NB4 (cell line): ENCODE results near the gene ZNF79.

ENCODE experiments used
- CTCF ChIP-seq: IDR thresholded peaks from one replicate; pipeline ENCODE4 v1.5.1; 2012; ENCODE audit warnings: low read depth, low read length
- MYC ChIP-seq: IDR thresholded peaks from 2 replicates; pipeline ENCODE4 v1.6.1; 2011; ENCODE audit warnings: low read depth, low read length
- POLR2A ChIP-seq: IDR thresholded peaks from 2 replicates; pipeline ENCODE4 v1.6.1; 2011; ENCODE audit warnings: mild to moderate bottlenecking; ENCODE audit not compliant: insufficient read length; ENCODE audit errors: extremely low read depth
- TF ChIP-seq, protein P1 (sequence below): IDR thresholded peaks from 2 replicates; pipeline ENCODE4 v1.6.1; 2011; ENCODE audit warnings: low read depth, low read length

GRCh38 chr9:127492616-127493015 lies 68.4 kb downstream of the ZNF79 start:
- TF ChIP-seq MYC (no peak), CTCF (no peak), POLR2A (no peak)
- TF ChIP-seq, protein P1, sequence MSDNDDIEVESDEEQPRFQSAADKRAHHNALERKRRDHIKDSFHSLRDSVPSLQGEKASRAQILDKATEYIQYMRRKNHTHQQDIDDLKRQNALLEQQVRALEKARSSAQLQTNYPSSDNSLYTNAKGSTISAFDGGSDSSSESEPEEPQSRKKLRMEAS: no peak
